Activated CD8-positive, alpha-beta memory T cell treated with anti-CD3 and anti-CD28 coated beads for 1 hour (primary cell): Measurements from ENCODE around the gene ZNF546.
A peak's percentile ranks its signal among the peaks of the same experiment; 100 is the strongest.
"Not testable (repeated sequence)": the region's sequence is repeated elsewhere in the genome, so short reads cannot be mapped to it uniquely, and the experiment has no call there.

Source experiments
- DNase-seq, 2 donors: peaks; one replicate each; pipeline ENCODE4 v3.0.0-alpha.2; 2020; ENCODE audit warnings: low read depth in 1 of 2; ENCODE audit errors: extremely low read depth in 1 of 2

ZNF546 gene

GRCh38 chr19:39983695-39984300 is 13.1 kb upstream of the ZNF546 start:
- no peak for DNase-seq

- DNase-seq, result no peak
Observed at GRCh38 chr19:39986643-39987042, 10.2 kb upstream of the ZNF546 start.

GRCh38 chr19:39987167-39987566 is 9.7 kb upstream of the ZNF546 start:
- DNase-seq, result no peak

- no peak for DNase-seq
Observed at GRCh38 chr19:39987596-39987995, 9.3 kb upstream of the ZNF546 start.

GRCh38 chr19:39993605-39994004 is 3.3 kb upstream of the ZNF546 start:
- DNase-seq, result no peak

- DNase-seq, result no peak
Observed at GRCh38 chr19:39994361-39994760, 2.5 kb upstream of the ZNF546 start.

GRCh38 chr19:39995794-39996193 is 1.1 kb upstream of the ZNF546 start:
- DNase-seq, result no peak

- DNase-seq, result peak in 1 of 2 donors; percentile 21
Observed at GRCh38 chr19:39996218-39996810, 546 bp upstream of the ZNF546 start.

- DNase-seq, result no peak
Observed at GRCh38 chr19:39997638-39998216, 867 bp downstream of the ZNF546 start.

GRCh38 chr19:39998501-39998900 is 1.6 kb downstream of the ZNF546 start:
- no peak for DNase-seq

GRCh38 chr19:40005691-40006272 is 8.9 kb downstream of the ZNF546 start:
- no peak for DNase-seq

- no peak for DNase-seq
Observed at GRCh38 chr19:40006273-40006691, 9.4 kb downstream of the ZNF546 start.

GRCh38 chr19:40009674-40010073 is 12.8 kb downstream of the ZNF546 start:
- DNase-seq, result no peak

GRCh38 chr19:40013991-40014390 is 17.1 kb downstream of the ZNF546 start:
- no peak for DNase-seq

GRCh38 chr19:40023969-40024368 is 27.1 kb downstream of the ZNF546 start:
- no peak for DNase-seq

- DNase-seq, result no peak
Observed at GRCh38 chr19:40025938-40026596, 29.2 kb downstream of the ZNF546 start.

- DNase-seq, result no peak
Observed at GRCh38 chr19:40026597-40026970, 29.7 kb downstream of the ZNF546 start.

- DNase-seq, result no peak
Observed at GRCh38 chr19:40033989-40034560, 37.2 kb downstream of the ZNF546 start.

GRCh38 chr19:40035996-40036395 is 39.1 kb downstream of the ZNF546 start:
- DNase-seq, result no peak

GRCh38 chr19:40038047-40038446 is 41.2 kb downstream of the ZNF546 start:
- DNase-seq, result not testable (repeated sequence)

GRCh38 chr19:40041718-40042117 is 44.9 kb downstream of the ZNF546 start:
- DNase-seq, result not testable (repeated sequence)
